HL-60 (cell line): ENCODE measurements around the gene ATP11A.

Experiments
- CTCF ChIP-seq: IDR thresholded peaks from one replicate; pipeline ENCODE4 v1.5.1; 2011; ENCODE audit warnings: low read length, control low read depth, inconsistent platforms; ENCODE audit not compliant: insufficient read depth
- GABPA ChIP-seq: IDR thresholded peaks from 2 replicates; pipeline ENCODE4 v1.6.1; 2012; ENCODE audit warnings: low read depth
- POLR2AphosphoS5 ChIP-seq: IDR thresholded peaks from 2 replicates; pipeline ENCODE4 v1.6.1; 2012; ENCODE audit warnings: low read depth

GRCh38 chr13:112926993-112927392 lies 237.2 kb downstream of the ATP11A start:
- TF ChIP-seq CTCF: no peak
- no peak for TF ChIP-seq POLR2AphosphoS5
- no peak for TF ChIP-seq GABPA
